GM18909 (cell line): ENCODE measurements around the gene KIAA1217.
A peak's percentile ranks its signal among the peaks of the same experiment; 100 is the strongest.

Experiments
- ATAC-seq: cut with Tn5 transposase; IDR thresholded peaks from one replicate; pipeline ENCODE4 v1.9.1; 2021; ENCODE audit warnings: mild to moderate bottlenecking; ENCODE audit not compliant: unreplicated experiment, poor library complexity

Gene KIAA1217

GRCh38 chr10:24453404-24453830, 244.5 kb downstream of the KIAA1217 start:
- ATAC-seq, result no peak

GRCh38 chr10:24453973-24454372, 245.0 kb downstream of the KIAA1217 start:
- ATAC-seq, result no peak

- ATAC-seq, result no peak
Observed at GRCh38 chr10:24455447-24455846, 246.5 kb downstream of the KIAA1217 start.

- no peak for ATAC-seq
Observed at GRCh38 chr10:24456322-24456721, 247.4 kb downstream of the KIAA1217 start.

GRCh38 chr10:24457661-24458318, 248.9 kb downstream of the KIAA1217 start:
- no peak for ATAC-seq

- ATAC-seq, result no peak
Observed at GRCh38 chr10:24459836-24460235, 250.9 kb downstream of the KIAA1217 start.

- no peak for ATAC-seq
Observed at GRCh38 chr10:24462291-24462813, 253.4 kb downstream of the KIAA1217 start.

- no peak for ATAC-seq
Observed at GRCh38 chr10:24462889-24463552, 254.1 kb downstream of the KIAA1217 start.

- peak; percentile 63 for ATAC-seq
Observed at GRCh38 chr10:24463611-24464426, 254.9 kb downstream of the KIAA1217 start.

GRCh38 chr10:24465124-24465874, 256.4 kb downstream of the KIAA1217 start:
- no peak for ATAC-seq

- ATAC-seq, result peak; percentile 69
Observed at GRCh38 chr10:24465891-24466818, 257.2 kb downstream of the KIAA1217 start.

- ATAC-seq, result no peak
Observed at GRCh38 chr10:24467136-24467535, 258.2 kb downstream of the KIAA1217 start.

- ATAC-seq, result no peak
Observed at GRCh38 chr10:24467605-24468004, 258.7 kb downstream of the KIAA1217 start.

GRCh38 chr10:24468281-24468751, 259.4 kb downstream of the KIAA1217 start:
- no peak for ATAC-seq

- ATAC-seq, result no peak
Observed at GRCh38 chr10:24469993-24470392, 261.1 kb downstream of the KIAA1217 start.

- no peak for ATAC-seq
Observed at GRCh38 chr10:24475598-24475997, 266.7 kb downstream of the KIAA1217 start.

GRCh38 chr10:24476913-24477701, 268.2 kb downstream of the KIAA1217 start:
- no peak for ATAC-seq

GRCh38 chr10:24477915-24478314, 269.0 kb downstream of the KIAA1217 start:
- ATAC-seq, result no peak
